GF-D8 (cell line): ENCODE measurements around the gene SDC1.
"Not testable (repeated sequence)": the region's sequence is repeated elsewhere in the genome, so short reads cannot be mapped to it uniquely, and the experiment has no call there.

Experiments
- DNase-seq: peaks from one replicate; lab custom pipeline; 2025; lab: John Stamatoyannopoulos, UW

Gene SDC1

GRCh38 chr2:20196657-20197161, 28.2 kb downstream of the SDC1 start:
- no peak for DNase-seq

- no peak for DNase-seq
Measured at GRCh38 chr2:20196053-20196656, 28.8 kb downstream of the SDC1 start.

- DNase-seq: no peak
Measured at GRCh38 chr2:20195431-20196033, 29.4 kb downstream of the SDC1 start.

GRCh38 chr2:20195016-20195411, 29.9 kb downstream of the SDC1 start:
- DNase-seq: not testable (repeated sequence)

GRCh38 chr2:20194097-20195015, 30.6 kb downstream of the SDC1 start:
- DNase-seq: no peak

- no peak for DNase-seq
Measured at GRCh38 chr2:20193185-20193584, 31.7 kb downstream of the SDC1 start.

- no peak for DNase-seq
Measured at GRCh38 chr2:20192781-20193180, 32.1 kb downstream of the SDC1 start.

- DNase-seq: no peak
Measured at GRCh38 chr2:20191714-20192569, 33.0 kb downstream of the SDC1 start.

GRCh38 chr2:20190876-20191713, 33.8 kb downstream of the SDC1 start:
- no peak for DNase-seq

GRCh38 chr2:20190170-20190569, 34.8 kb downstream of the SDC1 start:
- no peak for DNase-seq

- DNase-seq: no peak
Measured at GRCh38 chr2:20189299-20189931, 35.5 kb downstream of the SDC1 start.

- no peak for DNase-seq
Measured at GRCh38 chr2:20188851-20189250, 36.1 kb downstream of the SDC1 start.

GRCh38 chr2:20188201-20188600, 36.7 kb downstream of the SDC1 start:
- DNase-seq: no peak

GRCh38 chr2:20187331-20187730, 37.6 kb downstream of the SDC1 start:
- no peak for DNase-seq

GRCh38 chr2:20186855-20187187, 38.1 kb downstream of the SDC1 start:
- DNase-seq: no peak

GRCh38 chr2:20186078-20186854, 38.7 kb downstream of the SDC1 start:
- DNase-seq: no peak

GRCh38 chr2:20185176-20186022, 39.5 kb downstream of the SDC1 start:
- DNase-seq: no peak

GRCh38 chr2:20184067-20184938, 40.6 kb downstream of the SDC1 start:
- no peak for DNase-seq
